Measurements from ENCODE around the gene PTCH1.

PTCH1 gene

DNA sequence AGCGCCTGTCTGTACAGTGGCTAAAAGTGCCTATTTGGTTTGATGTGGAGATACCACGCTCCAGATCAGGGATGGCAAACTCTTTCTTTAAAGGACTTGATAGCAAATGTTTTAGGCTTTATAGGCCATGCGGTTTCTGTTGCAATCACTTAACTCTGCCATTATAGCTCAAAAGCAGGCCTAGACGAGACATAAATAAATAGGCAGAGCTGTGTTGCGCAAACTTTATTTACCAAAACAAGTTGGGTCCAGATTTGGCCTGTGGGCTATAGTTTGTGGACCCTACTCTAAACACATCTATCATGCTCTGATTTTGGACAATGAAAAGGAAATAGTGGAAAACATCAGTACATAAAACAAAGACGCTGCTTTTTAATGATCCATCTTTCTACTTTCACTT, 79.2 kb downstream of the PTCH1 start:
- DNase-seq: no peak

DNA sequence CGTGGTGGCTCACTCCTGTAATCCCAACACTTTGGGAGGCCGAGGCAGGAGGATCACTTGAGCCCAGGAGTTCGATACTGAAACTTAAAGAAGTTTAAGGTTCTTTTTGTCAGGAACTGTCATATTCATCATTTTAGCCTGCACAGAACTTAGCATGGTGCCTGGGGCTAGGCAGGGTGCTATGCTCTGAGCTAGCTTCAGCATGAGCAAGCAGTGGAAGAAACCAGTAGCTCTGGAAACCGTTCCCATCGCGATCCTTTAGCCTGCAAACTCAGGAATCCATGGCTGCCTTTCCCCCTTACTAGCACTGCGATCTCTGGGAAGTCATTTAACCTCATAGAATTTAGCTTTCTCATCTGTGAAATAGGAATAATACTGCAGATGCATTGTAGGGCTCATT, 80.4 kb downstream of the PTCH1 start:
- no peak for DNase-seq

DNA sequence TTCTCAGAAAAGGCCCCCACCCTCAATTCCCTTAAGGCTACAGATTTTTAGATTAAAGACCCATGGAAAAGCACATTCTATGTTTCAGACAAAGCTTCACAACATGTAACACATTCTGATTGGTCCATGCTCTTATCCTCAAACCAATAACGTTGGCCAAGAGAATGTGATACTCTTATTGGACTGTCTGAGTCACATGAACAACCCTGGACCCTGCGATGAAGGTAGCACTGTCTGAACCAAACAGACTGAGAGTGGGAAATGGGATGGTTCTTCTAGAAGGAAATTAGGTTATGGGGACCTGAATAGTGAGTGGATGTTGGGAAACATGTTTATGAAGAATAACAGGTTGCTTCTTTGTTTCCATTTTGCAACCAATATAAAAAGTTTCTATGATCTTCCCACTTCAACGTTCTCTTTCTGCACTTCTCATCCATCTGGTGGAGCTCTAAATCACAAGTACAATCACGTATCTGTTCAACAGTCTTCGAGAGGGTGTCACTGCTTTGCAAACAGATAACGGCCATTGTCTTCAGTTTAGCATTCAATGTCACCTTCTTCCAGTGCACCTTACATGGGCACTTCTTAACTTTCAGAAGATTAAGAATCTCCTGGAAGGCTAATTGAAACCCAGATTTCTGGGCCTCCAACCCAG, 81.6 kb downstream of the PTCH1 start:
- no peak for DNase-seq

DNA sequence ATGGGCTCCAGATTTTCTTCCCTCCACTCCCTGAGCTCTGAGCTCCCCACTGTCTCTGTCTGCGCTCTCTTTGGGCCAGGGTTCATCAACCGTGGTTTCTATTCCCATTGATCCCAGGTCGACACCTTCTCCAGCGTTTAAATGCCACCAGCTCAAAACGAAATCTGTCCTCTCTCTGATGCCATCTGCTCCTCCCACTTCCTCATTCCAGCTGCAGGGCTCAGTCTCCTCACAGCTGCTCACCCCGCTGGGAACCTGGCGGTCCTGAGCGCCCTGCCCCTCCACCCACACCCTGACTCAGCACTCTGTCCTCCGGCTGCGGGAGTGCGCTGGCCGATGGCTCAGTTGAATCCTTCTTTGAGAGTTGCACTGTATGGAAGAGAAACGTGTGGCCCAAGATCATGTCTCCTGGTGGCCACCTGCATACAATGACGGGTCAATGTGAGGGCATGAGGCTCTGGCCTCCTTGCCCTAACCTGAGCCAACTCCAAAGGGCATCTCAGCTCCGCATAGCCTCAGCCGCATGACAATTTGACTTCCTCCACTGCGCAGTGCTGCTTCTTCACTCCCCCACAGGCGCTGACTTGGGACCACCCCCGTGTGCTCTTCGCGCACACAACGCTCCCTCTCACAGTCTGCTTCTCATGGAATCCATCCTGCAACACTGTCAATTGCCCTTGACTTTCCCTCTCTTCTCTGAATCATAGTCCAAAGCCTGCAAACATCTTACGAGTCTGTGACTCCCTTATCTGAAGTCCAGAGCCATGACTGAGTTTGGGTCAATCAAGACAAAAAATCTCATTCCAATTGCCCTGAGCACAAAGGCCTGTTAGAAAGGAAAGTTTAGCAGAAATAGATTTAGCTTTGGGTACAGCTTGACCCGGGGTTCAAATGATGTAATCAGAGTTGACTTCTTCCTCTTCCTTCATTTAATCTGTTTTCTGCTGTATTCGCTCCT, 82.4 kb downstream of the PTCH1 start:
- no peak for DNase-seq

GRCh38 chr9:95433096-95433819, 83.5 kb downstream of the PTCH1 start:
- DNase-seq: no peak

GRCh38 chr9:95431286-95431685, 85.5 kb downstream of the PTCH1 start:
- DNase-seq: no peak

DNA sequence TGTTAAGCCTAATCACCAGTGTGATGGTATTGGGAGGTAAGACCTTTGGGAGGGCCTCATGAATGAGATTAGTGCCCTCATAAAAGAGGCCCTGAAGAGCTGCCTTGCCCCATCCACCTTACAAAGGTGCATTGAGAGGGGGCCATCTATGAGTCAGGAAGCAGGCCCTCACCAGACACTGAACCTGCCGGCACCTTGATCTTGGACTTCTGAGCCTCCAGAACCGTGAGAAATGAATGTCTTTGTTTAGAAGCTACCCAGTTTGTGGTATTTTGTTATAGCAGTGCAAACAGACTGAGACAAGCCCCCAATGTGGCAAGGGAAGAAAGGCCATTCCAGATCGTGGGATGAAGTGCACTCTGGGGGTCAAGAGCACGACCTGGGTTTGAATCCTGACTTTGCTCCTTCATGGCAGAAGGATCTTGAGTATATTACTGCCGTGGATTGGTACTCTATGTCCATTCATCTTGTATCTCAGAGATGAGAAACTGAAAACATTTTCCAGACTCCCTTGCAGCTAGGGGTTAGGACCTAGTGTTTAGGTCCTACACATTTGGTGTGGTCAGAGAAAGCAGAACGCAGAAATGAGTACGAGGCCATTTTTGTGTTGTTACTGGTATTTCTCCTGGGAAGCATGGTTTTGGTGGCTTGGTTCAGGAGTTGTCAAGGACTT, 86.7 kb downstream of the PTCH1 start:
- DNase-seq: no peak

- no peak for DNase-seq
Measured at GRCh38 chr9:95429096-95429495, 87.7 kb downstream of the PTCH1 start.

DNA sequence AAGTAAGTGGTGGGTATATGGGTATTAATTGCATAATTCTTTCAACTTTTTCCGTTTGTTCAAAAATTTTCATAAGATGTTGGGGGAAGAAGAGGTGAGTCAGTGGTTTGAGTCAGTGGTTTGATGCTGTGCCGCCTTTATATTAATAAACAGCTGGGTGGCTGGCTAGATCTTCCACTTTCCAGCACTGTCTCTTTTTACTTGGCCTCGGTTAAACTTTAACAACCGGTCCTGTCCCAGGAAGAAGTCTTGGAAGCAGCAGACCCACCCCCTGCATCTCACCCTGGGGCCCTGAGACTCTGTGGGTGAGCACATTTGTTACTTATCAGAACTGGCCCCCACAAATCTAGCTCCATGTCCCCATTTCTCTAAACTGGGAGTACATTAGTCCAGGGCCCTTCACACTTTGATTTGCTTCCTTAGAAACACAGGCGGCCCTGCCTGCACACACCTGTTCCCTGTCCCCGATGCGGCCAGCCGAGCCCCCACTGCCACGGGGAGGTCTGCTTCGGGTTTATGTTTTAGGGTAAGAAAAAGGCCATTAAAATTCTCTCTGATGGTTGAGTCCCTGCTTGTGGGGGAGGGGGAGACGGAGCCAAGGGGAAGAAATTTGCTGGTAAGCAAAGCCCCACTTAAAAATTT, 90.7 kb downstream of the PTCH1 start:
- DNase-seq: no peak

- no peak for DNase-seq
Measured at GRCh38 chr9:95422650-95423049, 94.1 kb downstream of the PTCH1 start.

GRCh38 chr9:95420518-95420917, 96.3 kb downstream of the PTCH1 start:
- DNase-seq: no peak

DNA sequence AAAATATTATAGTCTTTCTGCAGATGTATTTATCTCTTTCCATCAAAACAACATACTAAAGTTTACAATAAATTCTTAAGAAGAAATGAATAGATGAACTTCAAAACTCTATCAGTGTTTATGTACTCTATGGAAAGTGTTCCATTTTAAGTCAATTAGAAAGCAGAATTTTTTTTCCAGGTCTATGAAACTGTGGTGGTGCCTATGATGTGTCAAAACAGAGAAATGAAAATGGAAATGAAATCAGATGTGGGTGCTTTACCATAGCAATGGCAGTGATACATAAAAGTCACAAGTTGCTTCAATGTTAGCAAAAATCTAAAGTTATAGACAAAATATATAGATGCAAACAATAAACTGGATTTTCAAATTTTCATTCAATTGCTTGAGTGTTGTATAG, 97.3 kb downstream of the PTCH1 start:
- no peak for DNase-seq

- DNase-seq: no peak
Measured at GRCh38 chr9:95415158-95415557, 101.6 kb downstream of the PTCH1 start.

- no peak for DNase-seq
Measured at GRCh38 chr9:95413793-95414192, 103.0 kb downstream of the PTCH1 start.

DNA sequence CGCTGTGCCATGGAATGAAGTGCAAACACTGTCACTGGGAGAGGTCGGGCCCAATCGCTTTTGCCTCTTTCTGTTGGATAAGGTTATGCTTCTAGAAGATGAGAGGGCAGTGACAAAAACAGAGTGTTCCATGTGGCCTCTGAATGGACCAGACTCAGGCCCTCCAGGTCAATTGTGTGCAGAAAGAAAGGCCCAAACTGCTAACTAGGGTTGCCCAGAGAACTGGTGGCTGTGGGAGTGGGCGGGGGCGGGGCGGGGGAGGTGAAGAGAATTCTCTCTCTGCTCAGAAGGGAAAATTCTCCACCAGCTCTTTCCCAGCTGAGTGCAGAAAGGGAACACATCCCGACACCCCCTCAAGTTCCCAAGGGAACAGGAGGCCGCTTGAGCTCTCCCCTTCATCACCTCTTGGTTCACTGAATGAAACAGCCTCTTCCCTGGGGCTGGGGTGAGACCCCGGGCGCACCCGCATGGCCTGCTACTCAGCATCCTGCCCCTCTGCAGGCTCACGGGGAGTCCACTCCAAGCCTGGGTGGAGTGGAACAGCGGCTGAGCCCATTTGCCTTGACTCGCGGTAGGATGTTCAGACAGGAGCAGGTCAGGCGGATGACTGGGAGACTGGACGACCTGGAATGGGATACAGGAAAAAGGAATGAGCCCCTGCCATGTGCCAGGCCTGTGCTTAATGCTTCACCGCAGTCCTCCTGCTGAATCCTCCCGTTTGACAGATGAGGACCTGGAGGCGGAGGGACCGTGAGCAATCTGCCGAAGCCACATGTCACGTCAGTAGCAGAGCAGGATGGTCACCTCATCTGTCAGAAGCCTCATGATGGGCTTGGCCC, 105.5 kb downstream of the PTCH1 start:
- DNase-seq: no peak

- peak; percentile 79 for DNase-seq
Measured at GRCh38 chr9:95409650-95410426, 106.9 kb downstream of the PTCH1 start.

- DNase-seq: no peak
Measured at GRCh38 chr9:95407524-95407923, 109.2 kb downstream of the PTCH1 start.

DNA sequence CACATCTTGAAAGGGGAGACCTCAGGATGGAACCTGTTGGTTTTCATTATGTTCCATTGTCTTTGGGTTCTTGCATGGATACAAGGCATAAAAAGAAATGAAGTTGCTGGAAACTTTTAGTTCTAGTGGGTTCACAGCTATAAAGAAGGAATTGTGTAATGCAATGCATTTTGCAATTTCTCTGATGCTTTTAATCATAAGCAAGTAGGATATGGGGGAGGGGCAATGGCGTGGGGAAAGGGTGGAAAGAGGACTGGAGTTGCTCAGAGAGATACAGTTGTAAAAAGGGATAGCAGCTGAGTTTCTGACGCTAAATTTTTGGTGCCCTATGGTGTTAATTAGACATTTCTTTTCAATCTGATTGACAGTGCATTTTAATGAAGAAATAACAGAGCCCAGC, 110.7 kb downstream of the PTCH1 start:
- DNase-seq: no peak

- DNase-seq: no peak
Measured at GRCh38 chr9:95399261-95399660, 117.5 kb downstream of the PTCH1 start.

All from SIG-M5 (cell line).